HepG2 (cell line): ENCODE results near the gene MRPL28. TPM values are rescaled to one million over a fixed set of nuclear protein-coding genes. Genes with fewer than 3 reads are reported as not detected.
A peak's percentile ranks its signal among the peaks of the same experiment; 100 is the strongest.

Experiments
- ATAC-seq: fragments of 200-7000 bp; cut with Tn5 transposase; 3 replicates; pipeline ENCODE4 v1.9.1; 2020; ENCODE audit warnings: mild to moderate bottlenecking, moderate library complexity
- BruUV-seq: library from RNA; stranded (reverse); fragments of 400-500 nt; replicated peaks from 2 replicates; lab custom pipeline; 2021; lab: Mats Ljungman, UMichigan
- CTCF ChIA-PET: fragments of 300-600 bp; formaldehyde crosslinking; extraction: SDS; loops from one replicate; lab custom pipeline; 2021; ENCODE audit warnings: low total read pairs, inconsistent platforms, low intra/inter-chr PET ratio; lab: Yijun Ruan, JAX
- POLR2A ChIA-PET: fragments of 350-600 bp; sonication (Branson Sonifier 250); formaldehyde crosslinking; loops from one replicate; lab custom pipeline; 2020; ENCODE audit warnings: antibody characterized with exemption, inconsistent platforms; lab: Yijun Ruan, JAX
- DNase-seq: peaks from one replicate; pipeline ENCODE4 v3.0.0-alpha.2; 2015; ENCODE audit warnings: low spot score
- FAIRE-seq: peaks from 3 replicates; lab custom pipeline; 2011; peaks lifted over from hg19 to GRCh38; lab: Jason Lieb, UNC
- H2AFZ ChIP-seq: one replicate; pipeline ENCODE4 v1.6.1; 2011; ENCODE audit warnings: low read length, inconsistent platforms
- H3K27ac ChIP-seq: fragments of 300-600 bp; 3 replicates; pipeline ENCODE4 v1.8.0; 2011; ENCODE audit warnings: mixed run types, mild to moderate bottlenecking, mixed read lengths, low read length, inconsistent platforms; ENCODE audit not compliant: insufficient read depth; ENCODE audit errors: extremely low read length
- H3K27me3 ChIP-seq, 2 experiments: fragments of 200-600 bp in 1 of 2; 2 replicates in 1 of 2; 3 replicates in 1 of 2; pipeline versions ENCODE4 v1.6.0 to v1.8.0; 2011; ENCODE audit warnings: low read length in 2 of 2, mild to moderate bottlenecking in 2 of 2, moderate library complexity in 2 of 2, inconsistent platforms in 1 of 2; ENCODE audit not compliant: insufficient read depth in 2 of 2, control insufficient read depth in 1 of 2
- H3K36me3 ChIP-seq, 2 experiments: fragments of 200-600 bp in 1 of 2; replicated peaks in 1 of 2; 2 replicates in 1 of 2; 3 replicates in 1 of 2; pipeline versions ENCODE4 v1.5.1 to v1.8.0; 2011; ENCODE audit warnings: low read length in 2 of 2, inconsistent platforms in 1 of 2; ENCODE audit not compliant: insufficient read depth in 2 of 2, control insufficient read depth in 1 of 2
- H3K4me1 ChIP-seq: 2 replicates; pipeline ENCODE4 v1.5.1; 2012; ENCODE audit warnings: low read length, inconsistent platforms; ENCODE audit not compliant: insufficient read depth
- H3K4me2 ChIP-seq: 2 replicates; pipeline ENCODE4 v1.6.0; 2011; ENCODE audit warnings: low read depth, low read length, inconsistent platforms
- H3K4me3 ChIP-seq, 3 experiments: fragments of 200-600 bp in 1 of 3; sonication (generic), shearing (Covaris generic) in 1 of 3; replicated peaks in 1 of 3; 2 replicates each; pipeline ENCODE4 v1.5.1; 2011 to 2016; ENCODE audit warnings: low read length in 3 of 3, inconsistent platforms in 2 of 3, low read depth in 2 of 3, mild to moderate bottlenecking in 2 of 3, control low read depth in 1 of 3, mixed read lengths in 1 of 3; ENCODE audit not compliant: insufficient read depth in 1 of 3
- H3K79me2 ChIP-seq: one replicate; pipeline ENCODE4 v1.6.1; 2011; ENCODE audit warnings: low read length, inconsistent platforms; ENCODE audit not compliant: insufficient read depth
- H3K9ac ChIP-seq: 2 replicates; pipeline ENCODE4 v1.6.0; 2011; ENCODE audit warnings: mild to moderate bottlenecking, low read depth, low read length, inconsistent platforms; ENCODE audit not compliant: insufficient read depth
- H3K9me3 ChIP-seq: 2 replicates; pipeline ENCODE4 v1.5.1; 2012; ENCODE audit warnings: mild to moderate bottlenecking, low read length
- H4K20me1 ChIP-seq: 2 replicates; pipeline ENCODE4 v1.6.0; 2011; ENCODE audit warnings: inconsistent platforms, mild to moderate bottlenecking, low read length, moderate library complexity; ENCODE audit not compliant: insufficient read depth
- CENPT ChIP-seq: sonication (generic); formaldehyde crosslinking; IDR thresholded peaks from 2 replicates; pipeline ENCODE4 v1.8.0; 2022; ENCODE audit warnings: low read depth, mild to moderate bottlenecking, moderate library complexity, missing genetic modification reagents
- HOXA3 ChIP-seq: sonication (generic); formaldehyde crosslinking; IDR thresholded peaks from 2 replicates; pipeline ENCODE4 v1.5.0; 2020; ENCODE audit warnings: missing genetic modification reagents
- JARID2 ChIP-seq: sonication (generic); formaldehyde crosslinking; IDR thresholded peaks from 2 replicates; pipeline ENCODE4 v1.8.1; 2023; ENCODE audit warnings: missing genetic modification reagents, inconsistent platforms; ENCODE audit not compliant: insufficient replicate concordance
- MED1 ChIP-seq: sonication (generic); formaldehyde crosslinking; IDR thresholded peaks from 2 replicates; pipeline ENCODE4 v1.4.0; 2020; ENCODE audit warnings: missing genetic modification reagents
- NONO ChIP-seq, 2 experiments: fragments of 450-650 bp in 1 of 2; sonication (generic) in 1 of 2; formaldehyde crosslinking in 1 of 2; IDR thresholded peaks in 1 of 2; conservative IDR thresholded peaks in 1 of 2; 2 replicates each; pipeline versions ENCODE4 v1.6.1 to v1.8.0; 2017 to 2022; ENCODE audit warnings: mild to moderate bottlenecking in 1 of 2, missing genetic modification reagents in 1 of 2, moderate library complexity in 1 of 2
- NRL ChIP-seq: sonication (generic); formaldehyde crosslinking; IDR thresholded peaks from 2 replicates; pipeline ENCODE4 v1.5.0; 2020; ENCODE audit warnings: missing genetic modification reagents, mild to moderate bottlenecking, moderate library complexity, borderline replicate concordance
- RBFOX2 ChIP-seq: fragments of 200-400 bp; formaldehyde crosslinking; IDR thresholded peaks from 2 replicates; pipeline ENCODE4 v1.6.1; 2017; ENCODE audit warnings: low read depth, mild to moderate bottlenecking, low read length
- SRF ChIP-seq: IDR thresholded peaks from 2 replicates; pipeline ENCODE4 v1.6.1; 2011; ENCODE audit warnings: mild to moderate bottlenecking, low read depth, low read length, moderate library complexity
- WGBS: methylation state at CpG from one replicate; pipeline ENCODE4 v1.1.6; 2017; ENCODE audit warnings: low lambda C conversion rate; 5-methylcytosine and 5-hydroxymethylcytosine counted together
- in situ Hi-C: cut with HindIII; loops from 2 replicates; pipeline ENCODE4 v1.10.0; 2017; ENCODE audit warnings: low pct_unique_long_range_greater_than_20kb; ENCODE audit not compliant: extremely low pct_ligation_motif_present
- intact Hi-C: fragments of 100-400 bp; cut with micrococcal nuclease; formaldehyde crosslinking; loops from one replicate; pipeline ENCODE4 v1.10.0; 2022; ENCODE audit not compliant: unreplicated experiment
- polyA plus RNA-seq, 8 experiments: library from polyadenylated mRNA; depleted of rRNA in 3 of 8; stranded (reverse) in 7 of 8; unstranded in 1 of 8; fragments of >200 nt; fragmentation: Illumina TruSeq in 4 of 8; extraction: Trizol in 4 of 8; gene quantifications; 2 replicates each; pipeline versions ENCODE4 v1.2.1 to v1.2.3, GENCODE V29; 2011 to 2016; ENCODE audit warnings: low read depth in 4 of 8, missing spikeins in 1 of 8, mixed read lengths in 1 of 8; ENCODE audit not compliant: insufficient read depth in 1 of 8
- total RNA-seq, 5 experiments: library from RNA; depleted of rRNA; stranded (reverse); fragments of >200 nt; fragmentation: Illumina TruSeq; extraction: Trizol; gene quantifications; 2 replicates each; pipeline ENCODE4 v1.2.3, GENCODE V29; 2016; ENCODE audit warnings: low read depth in 1 of 5
- TF ChIP-seq, protein P1 (sequence below): sonication (generic); formaldehyde crosslinking; IDR thresholded peaks from 2 replicates; pipeline ENCODE4 v1.5.1; 2020; ENCODE audit warnings: mild to moderate bottlenecking, missing genetic modification reagents, moderate library complexity
- TF ChIP-seq, protein P2 (sequence below): sonication (generic); formaldehyde crosslinking; IDR thresholded peaks from 2 replicates; pipeline ENCODE4 v1.8.0; 2022; ENCODE audit warnings: missing genetic modification reagents, mild to moderate bottlenecking, inconsistent platforms, borderline replicate concordance
- TF ChIP-seq, protein P3 (sequence below): sonication (generic); formaldehyde crosslinking; IDR thresholded peaks from 2 replicates; pipeline ENCODE4 v1.8.0; 2023; ENCODE audit warnings: mild to moderate bottlenecking, missing genetic modification reagents
- TF ChIP-seq, protein P4 (sequence below): sonication (generic); formaldehyde crosslinking; IDR thresholded peaks from 2 replicates; pipeline ENCODE4 v1.8.0; 2022; ENCODE audit warnings: mild to moderate bottlenecking, missing genetic modification reagents; ENCODE audit not compliant: insufficient replicate concordance

Gene MRPL28
- total and polyA plus RNA-seq, 2 of the 13 experiments (the other 11 are each of a cell fraction or from before 2014, with no cell fraction given) = 114 to 135 TPM

DNA sequence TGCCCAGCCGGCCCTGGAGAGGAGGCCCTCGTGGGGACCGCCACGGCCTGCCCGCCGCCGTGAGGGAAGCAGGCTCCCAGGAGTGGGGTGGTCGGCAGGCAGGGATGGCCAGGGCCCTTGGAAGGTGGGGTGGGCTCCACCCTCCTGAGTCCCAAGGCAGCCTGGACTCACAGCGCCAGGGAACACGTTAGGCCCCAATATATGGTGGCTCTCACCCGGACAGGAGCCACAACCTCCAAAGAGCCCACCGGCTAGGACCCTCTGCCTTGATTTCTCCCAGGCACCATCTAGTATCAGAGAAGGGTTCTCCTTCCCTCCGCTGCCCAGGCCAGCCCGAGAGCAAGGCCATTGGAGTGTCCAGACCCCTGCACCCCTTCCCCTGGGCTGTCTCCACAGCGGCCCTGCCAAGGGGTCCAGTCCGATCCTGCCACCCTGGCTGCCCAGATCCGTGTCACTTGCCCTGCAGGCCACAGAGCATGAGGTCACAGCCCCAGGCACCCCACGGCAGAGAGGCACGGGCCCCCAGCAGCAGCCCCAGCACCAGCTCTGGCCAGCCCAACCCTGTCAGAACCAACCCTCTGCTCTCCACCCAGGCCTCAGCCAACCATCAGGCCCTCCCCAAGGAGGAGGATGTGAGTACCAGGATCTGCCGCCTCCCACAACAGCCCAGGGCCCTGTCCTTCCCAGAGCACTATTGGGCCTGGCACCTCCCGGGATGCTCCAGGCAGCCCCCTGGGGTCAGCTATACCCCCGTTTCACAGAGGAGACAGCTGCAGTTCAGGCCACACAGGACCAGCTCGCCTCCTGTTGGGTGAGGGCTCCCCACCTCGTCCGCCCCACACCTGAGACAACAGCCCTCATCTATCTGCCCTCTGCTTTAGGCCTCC, 16.7 kb downstream of the MRPL28 start:
- WGBS = 32% methylated on average over 12 of the region's 25 CpGs
- POLR2A ChIA-PET = interaction anchor here (0.7 to 2.4 kb wide), 20 partner anchors 9 to 300 kb away, joined by 3 to 31 read pairs (median 4); partner anchors contain the start of genes DECR2, FAM234A, METTL26 and MRPL28
- TSS peak; percentile 56 for BruUV-seq
- Histone ChIP-seq H3K9me3 (no peaks in the 10 kb centered on the region), H2AFZ (no peak overlapping the region), H3K4me1 (peaks cover 72% of the 10 kb centered on the region), H3K27me3 (no peaks in the 10 kb centered on the region), H3K4me2 (peak overlapping the region; percentile 100), H4K20me1 (peaks cover 4% of the 10 kb centered on the region; the same call in 1 of the 2 replicates), H3K79me2 (peaks cover 30% of the 10 kb centered on the region), H3K4me3 (peak overlapping the region; percentile 57 to 84 (median 78)), H3K36me3 (peaks cover 1 to 8% of the 10 kb centered on the region in 2 experiments; a peak in 2 of 5 replicates), H3K27ac (peak overlapping the region; percentile 56), H3K9ac (peak overlapping the region; percentile 85)
- CTCF ChIA-PET = no interaction called here
- FAIRE-seq (no peak), ATAC-seq (peak; percentile 20), DNase-seq (no peak)
- intact Hi-C loops (no loop called here), in situ Hi-C loops (no loop called here)
- TF ChIP-seq RBFOX2 (peak; percentile 48; the same call in 1 of the 2 replicates), JARID2 (no peak), NRL (CRISPR knock-in tag) (0 out of 2 replicates have a peak, but pooled peaks have one; percentile 15), CENPT (CRISPR knock-in tag) (0 out of 2 replicates have a peak, but pooled peaks have one; percentile 22), NONO (IDR thresholded peaks at IDR 0.05) (no peak), NONO (CRISPR knock-in tag; conservative IDR thresholded peaks at IDR 0.05) (peak; percentile 43; the same call in 1 of the 2 replicates), MED1 (0 out of 2 replicates have a peak, but pooled peaks have one; percentile 9), HOXA3 (CRISPR knock-in tag) (0 out of 2 replicates have a peak, but pooled peaks have one; percentile 11), SRF (no peak)
- TF ChIP-seq, protein P1, sequence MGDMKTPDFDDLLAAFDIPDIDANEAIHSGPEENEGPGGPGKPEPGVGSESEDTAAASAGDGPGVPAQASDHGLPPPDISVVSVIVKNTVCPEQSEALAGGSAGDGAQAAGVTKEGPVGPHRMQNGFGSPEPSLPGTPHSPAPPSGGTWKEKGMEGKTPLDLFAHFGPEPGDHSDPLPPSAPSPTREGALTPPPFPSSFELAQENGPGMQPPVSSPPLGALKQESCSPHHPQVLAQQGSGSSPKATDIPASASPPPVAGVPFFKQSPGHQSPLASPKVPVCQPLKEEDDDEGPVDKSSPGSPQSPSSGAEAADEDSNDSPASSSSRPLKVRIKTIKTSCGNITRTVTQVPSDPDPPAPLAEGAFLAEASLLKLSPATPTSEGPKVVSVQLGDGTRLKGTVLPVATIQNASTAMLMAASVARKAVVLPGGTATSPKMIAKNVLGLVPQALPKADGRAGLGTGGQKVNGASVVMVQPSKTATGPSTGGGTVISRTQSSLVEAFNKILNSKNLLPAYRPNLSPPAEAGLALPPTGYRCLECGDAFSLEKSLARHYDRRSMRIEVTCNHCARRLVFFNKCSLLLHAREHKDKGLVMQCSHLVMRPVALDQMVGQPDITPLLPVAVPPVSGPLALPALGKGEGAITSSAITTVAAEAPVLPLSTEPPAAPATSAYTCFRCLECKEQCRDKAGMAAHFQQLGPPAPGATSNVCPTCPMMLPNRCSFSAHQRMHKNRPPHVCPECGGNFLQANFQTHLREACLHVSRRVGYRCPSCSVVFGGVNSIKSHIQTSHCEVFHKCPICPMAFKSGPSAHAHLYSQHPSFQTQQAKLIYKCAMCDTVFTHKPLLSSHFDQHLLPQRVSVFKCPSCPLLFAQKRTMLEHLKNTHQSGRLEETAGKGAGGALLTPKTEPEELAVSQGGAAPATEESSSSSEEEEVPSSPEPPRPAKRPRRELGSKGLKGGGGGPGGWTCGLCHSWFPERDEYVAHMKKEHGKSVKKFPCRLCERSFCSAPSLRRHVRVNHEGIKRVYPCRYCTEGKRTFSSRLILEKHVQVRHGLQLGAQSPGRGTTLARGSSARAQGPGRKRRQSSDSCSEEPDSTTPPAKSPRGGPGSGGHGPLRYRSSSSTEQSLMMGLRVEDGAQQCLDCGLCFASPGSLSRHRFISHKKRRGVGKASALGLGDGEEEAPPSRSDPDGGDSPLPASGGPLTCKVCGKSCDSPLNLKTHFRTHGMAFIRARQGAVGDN (CRISPR knock-in tag) = peak; percentile 46
- TF ChIP-seq, protein P2, sequence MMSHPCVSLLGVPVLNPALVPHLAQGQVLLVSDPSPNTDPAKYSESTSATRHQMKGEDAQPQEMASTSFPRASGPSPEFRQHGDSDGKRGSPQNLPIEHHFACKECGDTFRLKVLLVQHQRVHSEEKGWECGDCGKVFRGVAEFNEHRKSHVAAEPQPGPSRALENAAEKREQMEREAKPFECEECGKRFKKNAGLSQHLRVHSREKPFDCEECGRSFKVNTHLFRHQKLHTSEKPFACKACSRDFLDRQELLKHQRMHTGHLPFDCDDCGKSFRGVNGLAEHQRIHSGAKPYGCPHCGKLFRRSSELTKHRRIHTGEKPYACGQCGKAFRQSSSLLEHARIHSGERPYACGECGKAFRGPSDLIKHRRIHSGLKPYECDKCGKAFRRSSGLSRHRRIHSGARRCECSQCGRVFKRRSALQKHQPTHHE (CRISPR knock-in tag) = 0 out of 2 replicates have a peak, but pooled peaks have one; percentile 24
- TF ChIP-seq, protein P3, sequence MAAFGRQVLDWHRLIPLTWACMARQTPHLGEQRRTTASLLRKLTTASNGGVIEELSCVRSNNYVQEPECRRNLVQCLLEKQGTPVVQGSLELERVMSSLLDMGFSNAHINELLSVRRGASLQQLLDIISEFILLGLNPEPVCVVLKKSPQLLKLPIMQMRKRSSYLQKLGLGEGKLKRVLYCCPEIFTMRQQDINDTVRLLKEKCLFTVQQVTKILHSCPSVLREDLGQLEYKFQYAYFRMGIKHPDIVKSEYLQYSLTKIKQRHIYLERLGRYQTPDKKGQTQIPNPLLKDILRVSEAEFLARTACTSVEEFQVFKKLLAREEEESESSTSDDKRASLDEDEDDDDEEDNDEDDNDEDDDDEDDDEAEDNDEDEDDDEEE (CRISPR knock-in tag) = peak; percentile 77; the same call in 1 of the 2 replicates
- TF ChIP-seq, protein P4, sequence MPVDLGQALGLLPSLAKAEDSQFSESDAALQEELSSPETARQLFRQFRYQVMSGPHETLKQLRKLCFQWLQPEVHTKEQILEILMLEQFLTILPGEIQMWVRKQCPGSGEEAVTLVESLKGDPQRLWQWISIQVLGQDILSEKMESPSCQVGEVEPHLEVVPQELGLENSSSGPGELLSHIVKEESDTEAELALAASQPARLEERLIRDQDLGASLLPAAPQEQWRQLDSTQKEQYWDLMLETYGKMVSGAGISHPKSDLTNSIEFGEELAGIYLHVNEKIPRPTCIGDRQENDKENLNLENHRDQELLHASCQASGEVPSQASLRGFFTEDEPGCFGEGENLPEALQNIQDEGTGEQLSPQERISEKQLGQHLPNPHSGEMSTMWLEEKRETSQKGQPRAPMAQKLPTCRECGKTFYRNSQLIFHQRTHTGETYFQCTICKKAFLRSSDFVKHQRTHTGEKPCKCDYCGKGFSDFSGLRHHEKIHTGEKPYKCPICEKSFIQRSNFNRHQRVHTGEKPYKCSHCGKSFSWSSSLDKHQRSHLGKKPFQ (CRISPR knock-in tag) = no peak
